HUDEP-2 (cell line): Measurements from ENCODE around the gene CTSE.

ENCODE experiments used
- DNase-seq, 76 experiments: peaks; one replicate each; lab custom pipeline; 2025; ENCODE audit not compliant: unreplicated experiment in 76 of 76; lab: John Stamatoyannopoulos, UW

Gene CTSE

GRCh38 chr1:206050655-206051235, 27.1 kb upstream of the CTSE start:
- no peak for DNase-seq

GRCh38 chr1:206049919-206050600, 26.4 kb upstream of the CTSE start:
- DNase-seq: no peak

GRCh38 chr1:206049293-206049692, 25.6 kb upstream of the CTSE start:
- no peak for DNase-seq

GRCh38 chr1:206048582-206048981, 24.9 kb upstream of the CTSE start:
- DNase-seq: no peak

GRCh38 chr1:206047271-206047670, 23.6 kb upstream of the CTSE start:
- no peak for DNase-seq

GRCh38 chr1:206041640-206042039, 17.9 kb upstream of the CTSE start:
- no peak for DNase-seq

- DNase-seq: no peak
Measured at GRCh38 chr1:206040328-206040727, 16.6 kb upstream of the CTSE start.

- no peak for DNase-seq
Measured at GRCh38 chr1:206039046-206039973, 15.6 kb upstream of the CTSE start.

GRCh38 chr1:206037581-206037980, 13.9 kb upstream of the CTSE start:
- no peak for DNase-seq

- no peak for DNase-seq
Measured at GRCh38 chr1:206036663-206037455, 13.2 kb upstream of the CTSE start.

- no peak for DNase-seq
Measured at GRCh38 chr1:206035027-206035426, 11.3 kb upstream of the CTSE start.

GRCh38 chr1:206032380-206033140, 8.9 kb upstream of the CTSE start:
- no peak for DNase-seq

GRCh38 chr1:206030714-206031113, 7.0 kb upstream of the CTSE start:
- peak in 70 of 76 experiments; percentile 12 to 77 (median 48) for DNase-seq

GRCh38 chr1:206030191-206030590, 6.5 kb upstream of the CTSE start:
- DNase-seq: peak in 12 of 76 experiments; percentile 6 to 42 (median 24)

- no peak for DNase-seq
Measured at GRCh38 chr1:206029484-206029883, 5.8 kb upstream of the CTSE start.

GRCh38 chr1:206025283-206025820, 1.7 kb upstream of the CTSE start:
- no peak for DNase-seq

- no peak for DNase-seq
Measured at GRCh38 chr1:206022766-206023165, 929 bp downstream of the CTSE start.

- peak in 8 of 76 experiments; percentile 19 to 52 (median 34) for DNase-seq
Measured at GRCh38 chr1:206021626-206022365, 1.9 kb downstream of the CTSE start.
